Tibial artery (tissue), 4 donors: ENCODE measurements around the gene MDP1.
"Not testable (repeated sequence)": the region's sequence is repeated elsewhere in the genome, so short reads cannot be mapped to it uniquely, and the experiment has no call there.

ENCODE experiments used
- DNase-seq, 2 donors: peaks; one replicate each; pipeline ENCODE4 v3.0.0-alpha.2; 2019
- H3K27ac ChIP-seq, 2 donors: fragments of 200-600 bp; sonication (generic) in 1 of 2; 1 replicate in 1 of 2; 2 replicates in 1 of 2; pipeline ENCODE4 v1.5.1; 2018 to 2019; ENCODE audit warnings: mild to moderate bottlenecking in 1 of 2
- H3K27me3 ChIP-seq, 2 donors: fragments of 200-600 bp; sonication (generic) in 1 of 2; one replicate each; pipeline versions ENCODE4 v1.5.1 to v1.6.0; 2016 to 2019
- H3K36me3 ChIP-seq, 3 donors: fragments of 200-600 bp; sonication (generic) in 2 of 3; one replicate each; pipeline ENCODE4 v1.5.1; 2016 to 2019; ENCODE audit warnings: mild to moderate bottlenecking in 2 of 3
- H3K4me1 ChIP-seq, 4 donors: fragments of 200-600 bp; sonication (generic) in 2 of 4; 1 replicate in 3 of 4; 2 replicates in 1 of 4; pipeline ENCODE4 v1.5.1; 2016 to 2019
- H3K4me3 ChIP-seq, 2 donors: fragments of 200-600 bp; sonication (generic) in 1 of 2; 1 replicate in 1 of 2; 2 replicates in 1 of 2; pipeline ENCODE4 v1.5.1; 2018 to 2019; ENCODE audit warnings: mild to moderate bottlenecking in 2 of 2
- H3K9me3 ChIP-seq, 3 donors: fragments of 200-600 bp; sonication (generic) in 1 of 3; one replicate each; pipeline ENCODE4 v1.5.1; 2016 to 2019
- intact Hi-C: fragments of 100-400 bp; cut with DNase I; formaldehyde crosslinking; loops from one replicate; pipeline ENCODE4 v1.15.0; 2023; ENCODE audit warnings: low total_unique reads
- TF ChIP-seq, protein P1 (sequence below), 2 experiments: fragments of 200-600 bp in 1 of 2; fragments of 450-650 bp in 1 of 2; IDR thresholded peaks; one replicate each; pipeline ENCODE4 v1.5.1; 2017 to 2019; ENCODE audit warnings: antibody characterized with exemption in 2 of 2, mild to moderate bottlenecking in 1 of 2, moderate library complexity in 1 of 2

The MDP1 gene

DNA sequence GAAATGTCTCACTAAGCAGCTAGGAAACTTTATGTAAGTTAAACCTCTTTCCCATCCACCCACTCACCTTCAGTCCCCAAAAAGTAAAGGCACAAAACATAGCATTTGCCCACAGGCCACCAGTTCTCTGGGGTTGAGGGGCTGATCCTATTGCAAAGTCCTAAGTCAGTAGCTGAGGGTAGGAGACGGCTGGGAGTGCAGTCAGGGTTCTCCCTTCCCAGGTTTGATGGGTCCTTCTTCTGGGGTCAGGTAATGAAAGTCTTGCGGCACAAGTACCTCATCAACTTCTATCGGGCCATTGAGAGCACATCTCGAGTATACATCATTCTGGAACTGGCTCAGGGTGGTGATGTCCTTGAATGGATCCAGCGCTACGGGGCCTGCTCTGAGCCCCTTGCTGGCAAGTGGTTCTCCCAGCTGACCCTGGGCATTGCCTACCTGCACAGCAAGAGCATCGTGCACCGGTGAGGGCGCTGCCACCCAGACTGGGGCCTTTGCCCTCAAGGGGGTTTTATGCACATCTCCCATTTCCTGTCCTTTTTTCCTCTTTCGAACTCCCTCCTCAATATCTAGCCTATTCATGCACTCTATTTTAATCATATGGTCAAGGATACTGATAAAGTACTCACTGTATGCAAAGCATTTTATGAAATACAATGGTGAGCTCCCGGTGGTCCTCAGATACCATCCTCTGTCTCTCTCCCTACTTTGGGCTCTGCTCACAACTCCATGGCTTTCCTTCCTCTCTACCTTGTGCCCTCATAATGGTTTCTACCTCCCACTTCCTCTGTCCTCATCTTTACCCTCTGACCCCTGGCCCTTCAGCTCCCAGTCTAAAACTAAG lies 9.4 kb downstream of the MDP1 start:
- DNase-seq = peak in 1 of 2 donors; percentile 53

DNA sequence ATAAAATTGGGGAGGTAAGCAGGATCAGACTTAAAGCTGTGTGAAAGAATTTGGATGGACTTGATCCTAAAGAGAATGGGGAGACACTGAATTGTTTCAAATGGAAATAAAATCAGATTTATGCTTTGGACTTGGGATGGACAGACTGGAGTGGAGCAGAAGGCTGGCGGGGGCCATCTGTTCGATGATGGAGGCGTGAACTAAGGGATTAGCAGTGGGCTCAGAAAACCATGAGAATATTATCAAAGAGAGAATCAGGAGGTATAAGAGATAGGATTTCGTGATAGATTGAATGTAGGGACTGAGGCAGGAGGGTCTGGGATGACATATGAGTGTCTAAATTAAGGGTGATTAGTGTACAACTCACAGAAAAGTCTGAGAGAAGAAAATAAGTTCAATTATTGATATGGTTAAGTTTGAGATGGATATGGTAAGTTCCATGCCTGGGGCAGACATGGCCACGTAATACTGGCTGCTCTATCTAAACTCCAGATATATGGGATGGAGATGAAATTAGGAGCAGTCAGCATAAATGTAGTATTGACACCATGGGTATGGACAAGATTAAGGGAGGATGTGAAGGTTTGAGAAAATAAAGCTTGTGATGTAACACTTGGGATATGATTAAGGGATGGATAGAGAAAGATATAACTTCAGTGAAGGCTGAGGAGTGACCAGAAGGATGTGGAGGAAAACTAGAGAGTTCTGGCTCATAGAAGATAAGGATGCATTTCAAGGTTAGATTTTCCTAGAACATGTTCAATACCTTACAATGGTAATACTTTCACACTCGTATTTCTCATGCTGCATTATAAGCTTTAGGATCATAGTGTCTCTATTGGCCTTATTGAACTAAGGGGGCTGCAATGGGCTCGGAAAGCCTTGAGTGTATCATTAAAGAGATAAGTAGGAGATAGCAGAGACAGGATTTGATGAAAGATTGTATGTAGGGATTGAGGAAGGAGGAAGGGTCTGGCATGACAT lies 11.4 kb downstream of the MDP1 start:
- Histone ChIP-seq H3K4me1 (no peaks in the 10 kb centered on the region), H3K27ac (no peak overlapping the region), H3K4me3 (no peak overlapping the region), H3K9me3 (no peaks in the 10 kb centered on the region), H3K36me3 (peaks cover 38 to 52% (median 41%) of the 10 kb centered on the region in 3 donors), H3K27me3 (no peaks in the 10 kb centered on the region)
- TF ChIP-seq, protein P1, sequence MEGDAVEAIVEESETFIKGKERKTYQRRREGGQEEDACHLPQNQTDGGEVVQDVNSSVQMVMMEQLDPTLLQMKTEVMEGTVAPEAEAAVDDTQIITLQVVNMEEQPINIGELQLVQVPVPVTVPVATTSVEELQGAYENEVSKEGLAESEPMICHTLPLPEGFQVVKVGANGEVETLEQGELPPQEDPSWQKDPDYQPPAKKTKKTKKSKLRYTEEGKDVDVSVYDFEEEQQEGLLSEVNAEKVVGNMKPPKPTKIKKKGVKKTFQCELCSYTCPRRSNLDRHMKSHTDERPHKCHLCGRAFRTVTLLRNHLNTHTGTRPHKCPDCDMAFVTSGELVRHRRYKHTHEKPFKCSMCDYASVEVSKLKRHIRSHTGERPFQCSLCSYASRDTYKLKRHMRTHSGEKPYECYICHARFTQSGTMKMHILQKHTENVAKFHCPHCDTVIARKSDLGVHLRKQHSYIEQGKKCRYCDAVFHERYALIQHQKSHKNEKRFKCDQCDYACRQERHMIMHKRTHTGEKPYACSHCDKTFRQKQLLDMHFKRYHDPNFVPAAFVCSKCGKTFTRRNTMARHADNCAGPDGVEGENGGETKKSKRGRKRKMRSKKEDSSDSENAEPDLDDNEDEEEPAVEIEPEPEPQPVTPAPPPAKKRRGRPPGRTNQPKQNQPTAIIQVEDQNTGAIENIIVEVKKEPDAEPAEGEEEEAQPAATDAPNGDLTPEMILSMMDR (IDR thresholded peaks at IDR 0.05) = no peak
- intact Hi-C loops = no loop called here
- DNase-seq = peak in 1 of 2 donors; percentile 11

More for the DNA sequence above, 9.4 kb downstream of the MDP1 start:
- Histone ChIP-seq H3K36me3 (peaks cover 48 to 68% (median 53%) of the 10 kb centered on the region in 3 donors), H3K9me3 (no peaks in the 10 kb centered on the region), H3K4me3 (no peak overlapping the region), H3K27ac (no peak overlapping the region), H3K4me1 (no peaks in the 10 kb centered on the region), H3K27me3 (no peaks in the 10 kb centered on the region)
- TF ChIP-seq, protein P1 (IDR thresholded peaks at IDR 0.05) = no peak
- intact Hi-C loops = no loop called here

DNA sequence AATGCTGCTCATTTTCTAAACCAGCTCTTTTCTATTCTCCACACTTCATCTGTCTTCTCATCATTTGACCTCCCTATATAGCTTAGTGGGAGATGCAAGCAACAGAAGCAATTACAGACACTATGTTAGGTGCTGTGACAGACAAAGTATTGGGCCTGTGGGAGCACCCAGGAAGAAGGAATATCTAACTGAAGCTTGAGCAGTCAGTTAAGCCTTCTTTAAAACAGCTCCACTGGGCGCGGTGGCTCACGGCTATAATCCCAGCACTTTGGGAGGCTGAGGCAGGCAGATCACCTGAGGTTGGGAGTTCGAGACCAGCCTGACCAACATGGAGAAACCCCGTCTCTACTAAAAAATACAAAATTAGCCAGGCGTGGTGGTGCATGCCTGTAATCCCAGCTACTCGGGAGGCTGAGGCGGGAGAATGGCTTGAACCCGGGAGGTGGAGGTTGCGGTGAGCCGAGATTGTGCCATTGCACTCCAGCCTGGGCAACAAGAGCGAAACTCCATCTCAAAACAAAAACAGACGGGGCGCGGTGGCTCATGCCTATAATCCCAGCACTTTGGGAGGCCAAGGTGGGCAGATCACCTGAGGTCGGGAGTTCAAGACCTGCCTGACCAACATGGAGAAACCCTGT lies 12.5 kb downstream of the MDP1 start:
- H3K4me3 ChIP-seq, H3K9me3 ChIP-seq, H3K27me3 ChIP-seq, intact Hi-C loops, H3K4me1 ChIP-seq, H3K27ac ChIP-seq: not testable (repeated sequence)
- H3K36me3 ChIP-seq = peaks cover 30 to 46% (median 34%) of the 10 kb centered on the region in 3 donors
- DNase-seq = peak in 1 of 2 donors; percentile 6

DNA sequence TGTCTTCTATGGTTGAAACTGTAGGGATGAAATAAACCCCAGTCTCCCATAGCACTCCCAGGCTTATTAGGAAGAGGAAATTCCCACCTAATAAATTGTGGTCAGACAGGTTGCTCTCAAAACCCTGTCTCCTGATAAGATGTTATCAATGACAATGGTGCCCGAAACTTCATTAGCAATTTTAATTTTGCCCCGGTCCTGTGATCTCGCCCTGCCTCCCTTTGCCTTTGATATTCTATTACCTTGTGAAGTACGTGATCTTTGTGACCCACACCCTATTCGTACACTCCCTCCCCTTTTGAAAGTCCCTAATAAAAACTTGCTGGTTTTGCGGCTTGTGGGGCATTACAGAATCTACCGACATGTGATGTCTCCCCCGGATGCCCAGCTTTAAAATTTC lies 13.3 kb downstream of the MDP1 start:
- H3K4me3 ChIP-seq, DNase-seq, H3K27me3 ChIP-seq, H3K27ac ChIP-seq, H3K9me3 ChIP-seq, H3K4me1 ChIP-seq, intact Hi-C loops: not testable (repeated sequence)
- H3K36me3 ChIP-seq = peaks cover 24 to 39% (median 30%) of the 10 kb centered on the region in 3 donors

DNA sequence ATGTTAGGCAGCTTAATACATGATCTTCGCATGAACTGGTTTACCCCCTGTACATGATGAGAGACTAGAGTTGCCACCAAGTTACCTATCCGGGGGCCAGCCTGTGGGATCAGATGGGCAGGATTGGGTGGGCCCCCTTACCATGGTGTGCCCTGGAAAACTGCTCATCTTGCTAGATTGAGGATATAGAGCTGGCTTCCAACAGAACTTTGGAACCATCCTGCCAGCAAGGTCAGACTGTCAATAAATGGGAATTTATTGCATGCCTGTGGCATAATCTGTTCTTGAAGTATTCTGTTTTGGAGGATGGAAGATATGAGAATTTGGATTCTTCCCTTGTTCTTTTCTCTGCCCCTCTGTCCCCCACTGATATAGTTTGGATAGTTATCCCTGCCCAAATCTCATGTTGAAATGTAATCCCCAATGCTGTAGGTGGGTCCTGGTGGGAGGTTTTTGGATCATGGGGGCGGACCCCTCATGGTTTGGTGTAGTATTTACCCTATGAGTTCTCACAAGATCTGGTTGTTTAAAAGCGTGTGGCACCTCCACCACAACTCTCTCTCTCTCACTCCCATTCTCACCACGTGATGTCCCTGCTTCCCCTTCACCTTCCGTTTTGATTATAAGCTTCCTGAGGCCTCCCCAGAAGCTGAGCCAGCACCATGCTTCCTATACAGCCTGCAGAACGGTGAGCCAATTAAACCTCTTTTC lies 16.9 kb downstream of the MDP1 start:
- Histone ChIP-seq H3K9me3 (no peaks in the 10 kb centered on the region), H3K27ac (no peak overlapping the region), H3K36me3 (peaks cover 8 to 19% (median 13%) of the 10 kb centered on the region in 3 donors), H3K4me1 (peaks cover 0 to 28% (median 25%) of the 10 kb centered on the region in 4 donors), H3K27me3 (no peaks in the 10 kb centered on the region), H3K4me3 (no peak overlapping the region)
- TF ChIP-seq, protein P1 (IDR thresholded peaks at IDR 0.05) = no peak
- intact Hi-C loops = no loop called here
- DNase-seq = no peak

DNA sequence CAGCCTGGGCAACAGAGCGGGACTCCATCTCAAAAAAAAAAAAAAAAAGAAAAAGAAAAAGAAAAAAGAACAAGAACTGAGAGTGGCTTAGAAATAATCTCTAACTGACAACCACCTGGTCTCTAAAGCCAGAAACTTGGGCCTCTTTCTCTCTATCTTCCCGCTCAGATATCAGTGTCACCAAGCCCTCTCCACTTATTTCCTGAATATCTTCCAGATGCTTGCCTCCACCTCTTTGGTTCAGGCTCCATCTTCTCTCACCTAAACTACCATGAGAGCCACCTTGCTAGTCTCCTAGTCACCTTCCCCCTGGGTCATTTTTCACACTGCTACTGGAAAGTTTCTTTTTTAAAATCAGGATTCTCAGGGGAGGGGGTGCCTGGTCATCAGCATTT lies 18.8 kb downstream of the MDP1 start:
- intact Hi-C loops = no loop called here
- peaks cover 0 to 30% (median 26%) of the 10 kb centered on the region in 4 donors for H3K4me1 ChIP-seq

More for the DNA sequence above, 18.8 kb downstream of the MDP1 start:
- peak overlapping the region in 1 of 2 donors; percentile 79 for H3K4me3 ChIP-seq
- DNase-seq = no peak
- H3K36me3 ChIP-seq = peaks cover 10 to 20% (median 20%) of the 10 kb centered on the region in 3 donors
- TF ChIP-seq, protein P1 (IDR thresholded peaks at IDR 0.05) = no peak
- no peaks in the 10 kb centered on the region for H3K27me3 ChIP-seq
- no peak overlapping the region for H3K27ac ChIP-seq
- H3K9me3 ChIP-seq = no peaks in the 10 kb centered on the region
